Stimulated activated naive CD8-positive, alpha-beta T cell treated with anti-CD3 and anti-CD28 coated beads, Interleukin-15, Interleukin-2, amounts not matched to agents 100 ng/mL and 50 ng/mL, for 24 hours (primary cell): ENCODE results near the gene CCDC197.

Source experiments
- H3K27ac Mint-ChIP-seq: one replicate; pipeline ENCODE4 v1.8.0; 2021; ENCODE audit warnings: mild to moderate bottlenecking, mixed read lengths
- H3K27me3 Mint-ChIP-seq: one replicate; pipeline ENCODE4 v1.8.0; 2021; ENCODE audit warnings: mixed read lengths
- H3K36me3 Mint-ChIP-seq: one replicate; pipeline ENCODE4 v1.8.0; 2021; ENCODE audit warnings: low read depth, mixed read lengths
- H3K4me1 Mint-ChIP-seq: one replicate; pipeline ENCODE4 v1.8.0; 2021; ENCODE audit warnings: low read depth, mixed read lengths
- H3K4me3 Mint-ChIP-seq: one replicate; pipeline ENCODE4 v1.8.0; 2021; ENCODE audit warnings: mild to moderate bottlenecking, mixed read lengths
- H3K9me3 Mint-ChIP-seq: one replicate; pipeline ENCODE4 v1.8.0; 2021; ENCODE audit warnings: mixed read lengths

The CCDC197 gene

GRCh38 chr14:93957751-93958566 is 39.1 kb upstream of the CCDC197 start:
- H3K36me3 Mint-ChIP-seq: peaks cover 9% of the 10 kb centered on the region
- peak overlapping the region; percentile 99 for H3K27ac Mint-ChIP-seq
- H3K4me1 Mint-ChIP-seq: peaks cover 100% of the 10 kb centered on the region
- H3K9me3 Mint-ChIP-seq: no peaks in the 10 kb centered on the region
- H3K27me3 Mint-ChIP-seq: no peaks in the 10 kb centered on the region
- peak overlapping the region; percentile 40 for H3K4me3 Mint-ChIP-seq

DNA sequence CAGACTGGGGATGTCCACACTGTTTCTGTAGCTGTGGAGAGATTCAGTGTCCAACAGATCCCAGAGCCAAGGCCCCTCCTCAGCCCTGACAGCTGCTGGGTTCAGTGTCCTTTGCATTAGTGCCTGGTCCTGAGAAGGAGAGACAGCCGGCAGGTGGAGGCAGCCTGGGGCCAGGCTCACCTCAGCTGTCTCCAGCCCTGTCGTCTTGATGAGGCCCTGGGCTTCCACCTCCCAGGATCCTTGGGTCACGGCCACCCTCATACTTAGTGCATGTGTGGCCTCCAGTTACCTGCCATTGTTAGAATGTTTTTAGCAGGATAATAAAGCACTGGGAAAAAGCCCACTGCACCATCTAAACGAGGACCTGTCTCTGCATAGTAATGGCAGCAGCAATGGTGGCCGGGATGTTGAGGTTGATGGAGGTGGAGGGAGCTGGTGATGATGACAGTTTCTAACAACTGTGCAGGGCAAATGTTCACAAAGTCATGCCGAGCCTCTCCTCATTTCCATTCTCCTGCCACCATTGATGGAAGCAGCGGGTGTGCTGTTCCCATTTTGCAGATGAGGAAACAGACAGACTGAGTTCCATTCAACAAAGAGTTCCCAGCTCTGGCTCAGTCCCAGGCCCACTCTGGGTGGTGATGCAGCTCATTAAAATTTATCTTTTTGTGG is 38.4 kb upstream of the CCDC197 start:
- Mint-ChIP-seq H3K9me3 (no peaks in the 10 kb centered on the region), H3K27ac (peak overlapping the region; percentile 99), H3K36me3 (peaks cover 9% of the 10 kb centered on the region), H3K4me1 (peaks cover 100% of the 10 kb centered on the region), H3K4me3 (peak overlapping the region; percentile 72), H3K27me3 (no peaks in the 10 kb centered on the region)

GRCh38 chr14:93959239-93960107 is 37.6 kb upstream of the CCDC197 start:
- Mint-ChIP-seq H3K9me3 (no peaks in the 10 kb centered on the region), H3K4me3 (peak overlapping the region; percentile 72)

DNA sequence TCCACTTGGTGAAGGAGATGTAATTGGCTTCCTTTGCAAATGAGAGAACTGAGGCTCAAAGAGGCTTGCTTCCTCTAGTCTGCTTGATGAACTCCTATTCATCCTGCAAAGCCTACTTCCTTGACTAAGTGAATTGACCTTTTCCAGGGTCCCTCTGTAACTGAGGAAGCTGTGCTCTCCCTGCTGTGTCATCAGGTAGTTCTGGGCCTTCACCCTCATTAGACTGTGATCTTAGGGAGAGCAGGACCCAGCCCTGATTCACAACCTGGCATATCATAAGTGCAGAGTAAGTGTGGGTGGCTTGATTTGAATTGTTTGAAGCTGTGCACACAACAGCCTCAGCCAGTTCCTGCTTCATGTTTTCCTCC is 37.0 kb upstream of the CCDC197 start:
- H3K27me3 Mint-ChIP-seq: no peaks in the 10 kb centered on the region
- H3K36me3 Mint-ChIP-seq: peaks cover 6% of the 10 kb centered on the region
- H3K9me3 Mint-ChIP-seq: peaks cover 5% of the 10 kb centered on the region
- H3K4me3 Mint-ChIP-seq: peak overlapping the region; percentile 72
- H3K4me1 Mint-ChIP-seq: peaks cover 100% of the 10 kb centered on the region
- H3K27ac Mint-ChIP-seq: peak overlapping the region; percentile 99

More at GRCh38 chr14:93959239-93960107, 37.6 kb upstream of the CCDC197 start:
- Mint-ChIP-seq H3K36me3 (peaks cover 9% of the 10 kb centered on the region), H3K27ac (peak overlapping the region; percentile 99), H3K27me3 (no peaks in the 10 kb centered on the region), H3K4me1 (peaks cover 100% of the 10 kb centered on the region)

- Mint-ChIP-seq H3K27me3 (no peaks in the 10 kb centered on the region), H3K36me3 (peaks cover 5% of the 10 kb centered on the region), H3K27ac (peak overlapping the region; percentile 99), H3K4me1 (peaks cover 99% of the 10 kb centered on the region), H3K9me3 (peaks cover 6% of the 10 kb centered on the region), H3K4me3 (peak overlapping the region; percentile 46)
These were observed 36.2 kb upstream of the CCDC197 start for GRCh38 chr14:93960774-93961438.

GRCh38 chr14:93961620-93962019 is 35.5 kb upstream of the CCDC197 start:
- Mint-ChIP-seq H3K9me3 (peaks cover 6% of the 10 kb centered on the region), H3K36me3 (peaks cover 5% of the 10 kb centered on the region), H3K27ac (peak overlapping the region; percentile 93), H3K27me3 (no peaks in the 10 kb centered on the region), H3K4me3 (peak overlapping the region; percentile 46), H3K4me1 (peaks cover 99% of the 10 kb centered on the region)

GRCh38 chr14:93962701-93963601 is 34.1 kb upstream of the CCDC197 start:
- peaks cover 97% of the 10 kb centered on the region for H3K4me1 Mint-ChIP-seq
- no peaks in the 10 kb centered on the region for H3K27me3 Mint-ChIP-seq
- H3K9me3 Mint-ChIP-seq: peaks cover 6% of the 10 kb centered on the region
- H3K27ac Mint-ChIP-seq: peak overlapping the region; percentile 85
- H3K36me3 Mint-ChIP-seq: peaks cover 5% of the 10 kb centered on the region
- peak overlapping the region; percentile 63 for H3K4me3 Mint-ChIP-seq

DNA sequence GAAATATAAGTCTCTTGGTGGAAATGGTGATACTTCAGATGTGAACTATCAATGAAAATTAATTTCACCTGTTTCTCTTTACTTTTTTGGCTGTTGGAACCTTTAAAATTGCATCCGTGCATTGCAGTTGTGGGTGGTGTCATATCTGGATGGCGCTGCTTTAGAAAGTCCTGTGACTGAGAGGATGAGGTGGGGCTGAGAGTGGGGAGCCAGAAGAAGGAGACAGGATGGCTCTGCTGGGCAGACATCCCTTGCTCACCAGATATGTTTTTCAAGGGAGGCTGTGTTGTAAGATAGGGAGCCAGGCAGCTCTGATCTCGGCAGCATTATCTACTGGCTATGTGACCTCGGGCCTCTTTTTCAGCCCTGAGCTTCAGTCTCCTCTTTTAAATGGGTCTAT is 33.4 kb upstream of the CCDC197 start:
- Mint-ChIP-seq H3K9me3 (peaks cover 6% of the 10 kb centered on the region), H3K36me3 (peaks cover 5% of the 10 kb centered on the region), H3K27ac (peak overlapping the region; percentile 85), H3K4me1 (peaks cover 97% of the 10 kb centered on the region), H3K4me3 (peak overlapping the region; percentile 63), H3K27me3 (no peaks in the 10 kb centered on the region)

GRCh38 chr14:93964281-93964680 is 32.8 kb upstream of the CCDC197 start:
- Mint-ChIP-seq H3K36me3 (peaks cover 5% of the 10 kb centered on the region), H3K4me3 (no peak overlapping the region), H3K4me1 (peaks cover 96% of the 10 kb centered on the region), H3K27ac (peak overlapping the region; percentile 85), H3K9me3 (peaks cover 6% of the 10 kb centered on the region), H3K27me3 (no peaks in the 10 kb centered on the region)

GRCh38 chr14:93964820-93965286 is 32.2 kb upstream of the CCDC197 start:
- H3K9me3 Mint-ChIP-seq: peaks cover 6% of the 10 kb centered on the region
- H3K4me1 Mint-ChIP-seq: peaks cover 91% of the 10 kb centered on the region
- no peak overlapping the region for H3K4me3 Mint-ChIP-seq
- H3K36me3 Mint-ChIP-seq: peaks cover 5% of the 10 kb centered on the region
- H3K27me3 Mint-ChIP-seq: no peaks in the 10 kb centered on the region
- peak overlapping the region; percentile 62 for H3K27ac Mint-ChIP-seq

DNA sequence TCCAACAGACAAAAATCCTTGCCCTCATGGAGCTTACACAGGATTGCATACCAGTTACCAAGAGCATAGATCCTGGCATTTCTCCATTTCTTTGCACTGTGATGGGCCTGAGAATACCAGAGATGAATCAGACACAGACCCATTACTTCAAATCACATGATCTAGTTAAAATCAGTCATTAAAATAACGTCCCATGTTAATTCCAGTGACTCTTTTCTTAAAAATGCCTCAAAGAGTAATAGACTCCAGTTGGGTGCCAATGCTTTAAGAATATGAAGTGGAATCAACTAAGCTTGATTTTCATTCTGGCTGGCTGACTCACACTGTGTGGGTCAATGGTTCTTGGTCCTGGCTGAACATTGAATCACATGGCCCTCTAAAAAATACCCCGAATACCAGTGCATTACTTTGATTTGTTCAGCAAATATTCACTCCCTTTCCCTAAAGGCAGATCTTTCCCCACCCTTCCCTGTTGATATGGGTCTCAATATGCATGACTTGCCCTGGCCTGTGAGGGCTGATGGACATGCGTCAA is 31.7 kb upstream of the CCDC197 start:
- Mint-ChIP-seq H3K36me3 (peaks cover 5% of the 10 kb centered on the region), H3K27me3 (no peaks in the 10 kb centered on the region), H3K27ac (no peak overlapping the region), H3K9me3 (peaks cover 6% of the 10 kb centered on the region), H3K4me1 (peaks cover 91% of the 10 kb centered on the region), H3K4me3 (no peak overlapping the region)

- Mint-ChIP-seq H3K36me3 (peaks cover 5% of the 10 kb centered on the region), H3K27me3 (no peaks in the 10 kb centered on the region), H3K9me3 (peaks cover 6% of the 10 kb centered on the region), H3K4me3 (no peak overlapping the region), H3K27ac (peak overlapping the region; percentile 34), H3K4me1 (peaks cover 91% of the 10 kb centered on the region)
These were observed 31.1 kb upstream of the CCDC197 start for GRCh38 chr14:93965946-93966474.

GRCh38 chr14:93967637-93968250 is 29.4 kb upstream of the CCDC197 start:
- Mint-ChIP-seq H3K9me3 (peaks cover 6% of the 10 kb centered on the region), H3K27me3 (no peaks in the 10 kb centered on the region), H3K4me3 (no peak overlapping the region), H3K4me1 (peaks cover 91% of the 10 kb centered on the region), H3K36me3 (no peaks in the 10 kb centered on the region), H3K27ac (no peak overlapping the region)
